CD14-positive monocyte (primary cell): ENCODE data around the gene APBA2. TPM values are rescaled to one million over a fixed set of nuclear protein-coding genes. Genes with fewer than 3 reads are reported as not detected.
"Not testable (repeated sequence)": the region's sequence is repeated elsewhere in the genome, so short reads cannot be mapped to it uniquely, and the experiment has no call there.

Experiments used
- DNase-seq, 3 donors: peaks; one replicate each; pipeline ENCODE4 v3.0.0-alpha.2; 2011 to 2022
- H2AFZ ChIP-seq: 2 replicates; pipeline ENCODE4 v1.6.0; 2012; ENCODE audit warnings: mild to moderate bottlenecking, low read depth, low read length, inconsistent platforms; ENCODE audit not compliant: insufficient read depth, poor library complexity, severe bottlenecking
- H3K27ac ChIP-seq, 2 donors: 1 replicate in 1 of 2; 2 replicates in 1 of 2; pipeline ENCODE4 v1.5.1; 2012 to 2013; ENCODE audit warnings: low read length in 2 of 2, control low read depth in 1 of 2, inconsistent platforms in 1 of 2, low read depth in 1 of 2, mild to moderate bottlenecking in 1 of 2
- H3K27me3 ChIP-seq, 2 donors: one replicate each; pipeline versions ENCODE4 v1.6.0 to v1.6.1; 2011 to 2013; ENCODE audit warnings: low read length in 2 of 2; ENCODE audit not compliant: control insufficient read depth in 2 of 2, insufficient read depth in 2 of 2
- H3K36me3 ChIP-seq, 2 donors: replicated peaks in 1 of 2; 1 replicate in 1 of 2; 2 replicates in 1 of 2; pipeline versions ENCODE4 v1.5.1 to v1.6.1; 2012 to 2013; ENCODE audit warnings: low read length in 2 of 2, control low read depth in 1 of 2, inconsistent platforms in 1 of 2, mild to moderate bottlenecking in 1 of 2; ENCODE audit not compliant: insufficient read depth in 2 of 2, control insufficient read depth in 1 of 2
- H3K4me1 ChIP-seq, 2 donors: 1 replicate in 1 of 2; 2 replicates in 1 of 2; pipeline versions ENCODE4 v1.5.1 to v1.6.1; 2012 to 2013; ENCODE audit warnings: low read length in 2 of 2, control low read depth in 1 of 2, inconsistent platforms in 1 of 2, mild to moderate bottlenecking in 1 of 2, moderate library complexity in 1 of 2; ENCODE audit not compliant: insufficient read depth in 2 of 2, control insufficient read depth in 1 of 2
- H3K4me2 ChIP-seq: replicated peaks from 2 replicates; pipeline ENCODE3; 2012; ENCODE audit warnings: low read length, moderate library complexity, mild to moderate bottlenecking; ENCODE audit not compliant: poor library complexity, severe bottlenecking; ENCODE audit errors: extremely low read depth
- H3K4me3 ChIP-seq, 3 experiments: fragments of 200-600 bp in 1 of 3; sonication (generic) in 1 of 3; replicated peaks in 1 of 3; 1 replicate in 2 of 3; 2 replicates in 1 of 3; pipeline ENCODE4 v1.5.1; 2011 to 2013; ENCODE audit warnings: low read length in 3 of 3, mild to moderate bottlenecking in 3 of 3, control low read depth in 2 of 3, low read depth in 2 of 3, inconsistent platforms in 1 of 3, moderate library complexity in 1 of 3
- H3K79me2 ChIP-seq: 2 replicates; pipeline ENCODE4 v1.6.0; 2012; ENCODE audit warnings: mild to moderate bottlenecking, control low read depth, inconsistent platforms, low read length, moderate library complexity; ENCODE audit not compliant: insufficient read depth
- H3K9ac ChIP-seq: 2 replicates; pipeline ENCODE4 v1.6.0; 2017; ENCODE audit warnings: low read length, mild to moderate bottlenecking; ENCODE audit not compliant: insufficient read depth, poor library complexity, severe bottlenecking
- H3K9me3 ChIP-seq, 2 donors: replicated peaks in 1 of 2; 1 replicate in 1 of 2; 2 replicates in 1 of 2; pipeline versions ENCODE4 v1.5.1 to v1.6.1; 2012 to 2013; ENCODE audit warnings: low read length in 2 of 2, control low read depth in 1 of 2; ENCODE audit not compliant: control insufficient read depth in 1 of 2, insufficient read depth in 1 of 2
- H4K20me1 ChIP-seq: 2 replicates; pipeline ENCODE4 v1.6.0; 2012; ENCODE audit warnings: mild to moderate bottlenecking, low read length, control low read depth, moderate library complexity; ENCODE audit not compliant: insufficient read depth
- H3K27ac Mint-ChIP-seq, 7 donors: one replicate each; pipeline ENCODE4 v1.8.0; 2020; ENCODE audit warnings: mild to moderate bottlenecking in 7 of 7, mixed read lengths in 7 of 7, moderate library complexity in 6 of 7, inconsistent platforms in 2 of 7
- H3K27me3 Mint-ChIP-seq, 3 donors: one replicate each; pipeline ENCODE4 v1.8.0; 2021 to 2022; ENCODE audit warnings: low read depth in 3 of 3, mild to moderate bottlenecking in 3 of 3, mixed read lengths in 3 of 3, moderate library complexity in 3 of 3, inconsistent platforms in 1 of 3
- H3K36me3 Mint-ChIP-seq, 2 donors: one replicate each; pipeline ENCODE4 v1.8.0; 2020; ENCODE audit warnings: mixed read lengths in 2 of 2, inconsistent platforms in 1 of 2, mild to moderate bottlenecking in 1 of 2
- H3K4me1 Mint-ChIP-seq: one replicate; pipeline ENCODE4 v1.8.0; 2020; ENCODE audit warnings: mild to moderate bottlenecking, mixed read lengths
- H3K4me3 Mint-ChIP-seq, 2 donors: one replicate each; pipeline ENCODE4 v1.8.0; 2020; ENCODE audit warnings: mild to moderate bottlenecking in 2 of 2, mixed read lengths in 2 of 2, moderate library complexity in 1 of 2
- H3K9me3 Mint-ChIP-seq, 7 donors: one replicate each; pipeline ENCODE4 v1.8.0; 2020 to 2022; ENCODE audit warnings: mixed read lengths in 7 of 7, mild to moderate bottlenecking in 6 of 7, moderate library complexity in 6 of 7, inconsistent platforms in 2 of 7
- WGBS: methylation state at CpG from one replicate; pipeline ENCODE4 v1.1.5; 2013; ENCODE audit warnings: missing lambda C conversion rate; ENCODE audit not compliant: insufficient coverage; 5-methylcytosine and 5-hydroxymethylcytosine counted together
- intact Hi-C, 2 donors: fragments of 100-400 bp; cut with micrococcal nuclease; formaldehyde crosslinking; loops; one replicate each; pipeline versions ENCODE4 v1.15.0 to v1.15.1; 2023
- polyA plus RNA-seq, 3 donors: library from polyadenylated mRNA; depleted of rRNA in 1 of 3; unstranded in 2 of 3; stranded (reverse) in 1 of 3; fragments of 300-500 nt in 2 of 3; fragments of >200 nt in 1 of 3; fragmentation: Illumina TruSeq in 2 of 3; gene quantifications; 1 replicate in 2 of 3; 2 replicates in 1 of 3; pipeline ENCODE4 v1.2.3, GENCODE V29; 2012 to 2021

APBA2 gene
- polyA plus RNA-seq, 3 donors, result 0.30 TPM; not detected in 2

- H3K27ac Mint-ChIP-seq, H3K4me3 ChIP-seq, DNase-seq, H3K27me3 ChIP-seq, H3K79me2 ChIP-seq, H2AFZ ChIP-seq, H3K36me3 Mint-ChIP-seq, H3K9ac ChIP-seq, H3K4me1 ChIP-seq, intact Hi-C loops, H3K4me2 ChIP-seq, H3K36me3 ChIP-seq, H3K27ac ChIP-seq, H4K20me1 ChIP-seq, H3K4me3 Mint-ChIP-seq, H3K27me3 Mint-ChIP-seq, H3K9me3 Mint-ChIP-seq, H3K9me3 ChIP-seq, H3K4me1 Mint-ChIP-seq: not testable (repeated sequence)
- 100% methylated on average over 1 of the region's 17 CpGs for WGBS
Measured at GRCh38 chr15:28849271-28849670, 36.5 kb upstream of the APBA2 start.

- H3K4me1 ChIP-seq, DNase-seq, H3K4me3 ChIP-seq, H3K79me2 ChIP-seq, H3K9ac ChIP-seq, H3K4me1 Mint-ChIP-seq, H3K27ac ChIP-seq, intact Hi-C loops, H3K36me3 Mint-ChIP-seq, H3K9me3 Mint-ChIP-seq, H3K4me2 ChIP-seq, H3K27ac Mint-ChIP-seq, H4K20me1 ChIP-seq, H3K9me3 ChIP-seq, H3K36me3 ChIP-seq, H3K27me3 Mint-ChIP-seq, H2AFZ ChIP-seq, H3K27me3 ChIP-seq, H3K4me3 Mint-ChIP-seq: not testable (repeated sequence)
- WGBS, result 88% methylated on average over 1 of the region's 31 CpGs
Measured at GRCh38 chr15:28849766-28850165, 36.0 kb upstream of the APBA2 start.

GRCh38 chr15:28853654-28854053 lies 32.1 kb upstream of the APBA2 start:
- H3K27me3 Mint-ChIP-seq, H3K4me3 ChIP-seq, H3K79me2 ChIP-seq, H3K36me3 ChIP-seq, H3K9me3 ChIP-seq, H3K27ac ChIP-seq, H3K9ac ChIP-seq, H3K4me2 ChIP-seq, H3K27me3 ChIP-seq, H3K4me3 Mint-ChIP-seq, H3K4me1 Mint-ChIP-seq, H3K4me1 ChIP-seq, H3K36me3 Mint-ChIP-seq, intact Hi-C loops, DNase-seq, H3K9me3 Mint-ChIP-seq, H3K27ac Mint-ChIP-seq, H2AFZ ChIP-seq, H4K20me1 ChIP-seq: not testable (repeated sequence)
- no CpG with 5 or more reads among the region's 5 CpGs for WGBS

GRCh38 chr15:28854578-28854977 lies 31.2 kb upstream of the APBA2 start:
- H3K9ac ChIP-seq, H3K9me3 Mint-ChIP-seq, H3K27me3 ChIP-seq, H3K36me3 ChIP-seq, H4K20me1 ChIP-seq, H3K4me1 Mint-ChIP-seq, H3K27me3 Mint-ChIP-seq, H3K79me2 ChIP-seq, H2AFZ ChIP-seq, H3K27ac ChIP-seq, H3K27ac Mint-ChIP-seq, intact Hi-C loops, H3K36me3 Mint-ChIP-seq, H3K4me1 ChIP-seq, H3K4me3 Mint-ChIP-seq, H3K9me3 ChIP-seq, H3K4me2 ChIP-seq, H3K4me3 ChIP-seq, DNase-seq: not testable (repeated sequence)
- WGBS, result no CpG with 5 or more reads among the region's 2 CpGs
